Stimulated activated naive CD8-positive, alpha-beta T cell treated with anti-CD3 and anti-CD28 coated beads, Interleukin-15, amount 100 ng/mL, for 72 hours (primary cell): ENCODE data around the gene FMO5.
"Not testable (repeated sequence)": the region's sequence is repeated elsewhere in the genome, so short reads cannot be mapped to it uniquely, and the experiment has no call there.

Experiments used
- ATAC-seq: fragments of 150-1000 bp; cut with Tn5 transposase; 2 replicates; pipeline ENCODE4 v1.10.0; 2021; ENCODE audit warnings: mild to moderate bottlenecking, moderate library complexity
- DNase-seq, 2 donors: peaks; one replicate each; pipeline ENCODE4 v3.0.0; 2021 to 2022
- H3K27ac Mint-ChIP-seq, 2 donors: one replicate each; pipeline ENCODE4 v1.8.0; 2022; ENCODE audit warnings: mild to moderate bottlenecking in 2 of 2, mixed read lengths in 2 of 2, moderate library complexity in 2 of 2
- H3K27me3 Mint-ChIP-seq: one replicate; pipeline ENCODE4 v1.8.0; 2022; ENCODE audit warnings: mixed read lengths
- H3K4me1 Mint-ChIP-seq: one replicate; pipeline ENCODE4 v1.8.0; 2022; ENCODE audit warnings: mild to moderate bottlenecking, mixed read lengths
- H3K4me3 Mint-ChIP-seq, 2 donors: one replicate each; pipeline ENCODE4 v1.8.0; 2022; ENCODE audit warnings: mild to moderate bottlenecking in 2 of 2, mixed read lengths in 2 of 2, moderate library complexity in 1 of 2
- H3K9me3 Mint-ChIP-seq, 2 donors: one replicate each; pipeline ENCODE4 v1.8.0; 2022; ENCODE audit warnings: mixed read lengths in 2 of 2

FMO5 gene

DNA sequence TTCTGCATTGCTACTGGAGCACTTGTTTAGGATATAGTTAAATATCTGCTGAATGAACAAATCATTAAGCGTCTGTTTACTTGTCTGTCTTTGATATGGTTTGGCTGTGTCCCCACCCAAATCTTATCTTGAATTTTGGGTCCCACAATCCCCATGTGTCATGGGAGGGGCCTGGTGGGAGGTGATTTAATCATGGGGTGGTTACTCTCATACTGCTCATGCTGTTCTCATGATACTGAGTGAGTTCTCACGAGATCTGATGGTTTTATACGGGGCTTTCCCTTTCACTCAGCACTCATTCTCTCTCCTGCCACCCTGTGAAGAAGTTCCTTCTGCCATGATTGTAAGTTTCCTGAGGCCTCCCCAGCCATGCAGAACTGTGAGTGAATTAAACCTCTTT is 27.8 kb downstream of the FMO5 start:
- H3K27ac Mint-ChIP-seq, result peak overlapping the region in 1 of 2 donors; percentile 74
- H3K4me3 Mint-ChIP-seq, H3K9me3 Mint-ChIP-seq, DNase-seq, ATAC-seq, H3K27me3 Mint-ChIP-seq, H3K4me1 Mint-ChIP-seq: not testable (repeated sequence)

DNA sequence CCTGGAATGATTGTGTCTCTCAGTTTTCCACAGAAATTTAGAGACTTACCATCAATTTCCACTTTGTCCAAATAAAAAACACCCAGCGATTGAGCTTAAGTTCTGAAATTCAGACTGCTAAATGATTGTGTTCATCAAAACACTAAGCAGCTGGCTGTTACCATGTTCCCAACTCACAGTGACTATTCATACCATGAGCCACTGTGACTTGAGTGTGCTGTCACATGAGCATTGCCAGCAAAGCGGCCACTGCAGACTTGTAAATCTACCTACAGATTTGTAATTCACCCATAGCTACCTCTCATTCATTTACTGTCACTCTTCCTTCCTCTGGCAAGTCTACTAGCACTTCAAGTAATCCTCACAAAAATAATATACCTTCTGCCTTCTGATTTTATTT is 35.6 kb downstream of the FMO5 start:
- no peak for DNase-seq
- Mint-ChIP-seq H3K27ac (peak overlapping the region in 1 of 2 donors; percentile 35), H3K27me3 (no peaks in the 10 kb centered on the region), H3K4me3 (no peak overlapping the region), H3K9me3 (peaks cover 0 to 4% of the 10 kb centered on the region in 2 donors), H3K4me1 (no peaks in the 10 kb centered on the region)
- no peak for ATAC-seq

DNA sequence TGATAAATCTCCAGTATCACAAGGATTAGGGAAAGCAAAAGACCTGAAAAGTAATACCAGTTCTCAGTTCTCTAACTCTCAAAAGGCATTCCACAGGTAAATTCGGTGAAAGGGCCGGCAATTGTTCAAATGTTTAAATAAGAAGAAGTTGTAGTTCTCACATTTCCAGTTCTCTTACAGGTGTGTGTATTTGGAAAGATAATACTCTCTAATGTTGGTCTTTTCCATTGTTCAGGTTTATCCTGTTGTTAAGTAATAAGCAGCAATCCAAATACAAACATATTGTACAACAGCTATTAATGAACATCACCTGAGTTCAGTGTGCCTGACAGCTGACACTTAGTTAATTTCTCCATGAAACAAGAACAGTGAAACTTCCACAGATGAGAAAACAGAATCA is 39.7 kb downstream of the FMO5 start:
- no peaks in the 10 kb centered on the region for H3K27me3 Mint-ChIP-seq
- no peak overlapping the region for H3K4me3 Mint-ChIP-seq
- DNase-seq (no peak), ATAC-seq (no peak)
- peaks cover 0 to 4% of the 10 kb centered on the region in 2 donors for H3K9me3 Mint-ChIP-seq
- no peak overlapping the region for H3K27ac Mint-ChIP-seq
- no peaks in the 10 kb centered on the region for H3K4me1 Mint-ChIP-seq

- Mint-ChIP-seq H3K27me3 (no peaks in the 10 kb centered on the region), H3K4me1 (peaks cover 20% of the 10 kb centered on the region), H3K27ac (no peak overlapping the region), H3K4me3 (peak overlapping the region; percentile 9 to 46), H3K9me3 (peaks cover 16 to 19% of the 10 kb centered on the region in 2 donors)
- DNase-seq (no peak), ATAC-seq (peak; percentile 52)
Measured at GRCh38 chr1:147177611-147178380, 47.3 kb downstream of the FMO5 start.

- Mint-ChIP-seq H3K27ac (peak within 1 kb of the TSS; percentile 99 to 100), H3K4me1 (peaks cover 39% of the 10 kb centered on the region), H3K27me3 (no peaks in the 10 kb centered on the region), H3K4me3 (peak within 1 kb of the TSS; percentile 97 to 99), H3K9me3 (peaks cover 5 to 11% of the 10 kb centered on the region in 2 donors)
- peak; percentile 97 to 98 for DNase-seq
- ATAC-seq, result peak; percentile 92
Measured at GRCh38 chr1:147172168-147173016, 52.7 kb downstream of the FMO5 start, which contains the start of gene PRKAB2. TSS of gene PRKAB2 (minus strand) at chr1:147172470. CDS start at chr1:147172144, 326 bp downstream.

- Mint-ChIP-seq H3K4me3 (peak overlapping the region; percentile 97 to 99), H3K4me1 (peaks cover 37% of the 10 kb centered on the region), H3K27me3 (no peaks in the 10 kb centered on the region), H3K9me3 (peaks cover 5 to 11% of the 10 kb centered on the region in 2 donors), H3K27ac (peak overlapping the region; percentile 91 to 96)
- DNase-seq (no peak), ATAC-seq (no peak)
Measured at GRCh38 chr1:147171399-147172167, 53.6 kb downstream of the FMO5 start.

GRCh38 chr1:147169840-147170674 is 55.1 kb downstream of the FMO5 start:
- DNase-seq (no peak), ATAC-seq (no peak)
- H3K27ac Mint-ChIP-seq, result peak overlapping the region in 1 of 2 donors; percentile 66
- H3K4me3 Mint-ChIP-seq, result peak overlapping the region; percentile 97 to 99
- H3K4me1 Mint-ChIP-seq, result peaks cover 37% of the 10 kb centered on the region
- peaks cover 5 to 11% of the 10 kb centered on the region in 2 donors for H3K9me3 Mint-ChIP-seq
- no peaks in the 10 kb centered on the region for H3K27me3 Mint-ChIP-seq

DNA sequence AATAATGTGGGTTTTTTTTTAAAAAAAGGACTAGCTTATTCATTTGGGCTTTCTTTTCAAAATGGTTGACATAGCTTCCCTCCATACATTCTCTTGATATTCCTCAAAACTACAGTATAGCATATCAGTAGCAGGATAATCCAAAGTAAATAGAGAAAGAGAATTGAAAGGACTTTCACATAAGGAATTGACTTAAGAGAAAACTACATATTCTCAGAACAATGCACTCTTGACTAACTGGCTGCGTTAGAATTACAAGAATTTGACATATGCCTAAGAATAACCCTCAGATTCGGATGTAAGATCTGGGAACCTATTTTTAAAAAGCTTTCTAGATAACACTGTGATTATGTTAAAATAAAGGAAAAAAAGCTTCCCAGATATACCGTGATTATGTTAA is 56.0 kb downstream of the FMO5 start:
- peaks cover 34% of the 10 kb centered on the region for H3K4me1 Mint-ChIP-seq
- DNase-seq (no peak), ATAC-seq (no peak)

GRCh38 chr1:147168626-147169058 is 56.5 kb downstream of the FMO5 start:
- Mint-ChIP-seq H3K27me3 (no peaks in the 10 kb centered on the region), H3K4me3 (no peak overlapping the region), H3K4me1 (peaks cover 31% of the 10 kb centered on the region), H3K9me3 (peaks cover 0 to 11% of the 10 kb centered on the region in 2 donors), H3K27ac (no peak overlapping the region)
- ATAC-seq (no peak), DNase-seq (no peak)

More for the DNA sequence above, 56.0 kb downstream of the FMO5 start:
- no peaks in the 10 kb centered on the region for H3K27me3 Mint-ChIP-seq
- no peak overlapping the region for H3K4me3 Mint-ChIP-seq
- H3K27ac Mint-ChIP-seq, result no peak overlapping the region
- H3K9me3 Mint-ChIP-seq, result peaks cover 3 to 11% of the 10 kb centered on the region in 2 donors

DNA sequence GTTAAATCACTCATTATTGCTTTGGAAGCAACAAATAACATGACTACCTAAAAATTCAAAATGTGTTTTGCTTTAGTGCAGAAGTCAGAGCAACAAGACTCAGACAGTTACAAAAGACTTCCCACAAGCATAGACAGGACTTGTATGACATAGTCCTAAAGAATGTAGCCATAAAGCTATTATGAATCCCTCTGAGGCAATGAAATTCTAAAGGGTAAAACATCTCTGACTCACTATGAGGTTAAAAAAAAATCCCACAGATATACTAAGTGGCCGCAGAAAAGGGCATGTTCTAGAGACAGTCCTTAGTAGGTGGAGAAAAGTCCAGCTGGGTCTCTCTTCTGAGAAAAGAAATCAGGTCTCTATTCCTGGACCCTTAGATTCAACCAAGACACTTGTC is 57.8 kb downstream of the FMO5 start:
- DNase-seq (no peak), ATAC-seq (no peak)
- peaks cover 20% of the 10 kb centered on the region for H3K4me1 Mint-ChIP-seq
- H3K27me3 Mint-ChIP-seq, result no peaks in the 10 kb centered on the region
- H3K4me3 Mint-ChIP-seq, result no peak overlapping the region
- H3K27ac Mint-ChIP-seq, result no peak overlapping the region
- H3K9me3 Mint-ChIP-seq, result peaks cover 0 to under 1% of the 10 kb centered on the region in 2 donors

DNA sequence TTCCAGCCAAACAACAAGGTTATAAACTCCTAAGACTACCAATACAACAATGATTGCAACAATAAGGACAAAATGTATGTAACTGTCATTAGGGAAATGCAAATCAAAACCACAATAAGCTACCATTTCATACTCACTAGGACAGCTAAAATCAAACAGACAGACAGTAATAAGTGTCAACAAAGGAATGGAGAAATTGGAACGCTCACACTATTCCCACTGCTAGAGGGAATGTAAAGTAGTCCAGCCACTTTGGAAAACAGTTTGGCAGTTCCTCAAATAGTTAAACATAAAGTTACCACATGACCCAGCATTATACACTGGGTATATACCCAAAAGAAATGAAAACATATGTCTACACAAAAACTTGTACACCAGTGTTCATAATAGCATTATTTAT is 62.1 kb downstream of the FMO5 start:
- Mint-ChIP-seq H3K27ac (no peak overlapping the region), H3K9me3 (no peaks in the 10 kb centered on the region), H3K4me3 (no peak overlapping the region), H3K27me3 (no peaks in the 10 kb centered on the region), H3K4me1 (no peaks in the 10 kb centered on the region)
- DNase-seq (no peak), ATAC-seq (no peak)

GRCh38 chr1:147162093-147162492 is 63.0 kb downstream of the FMO5 start:
- no peaks in the 10 kb centered on the region for H3K9me3 Mint-ChIP-seq
- no peaks in the 10 kb centered on the region for H3K4me1 Mint-ChIP-seq
- H3K27me3 Mint-ChIP-seq, result no peaks in the 10 kb centered on the region
- DNase-seq (no peak), ATAC-seq (no peak)
- no peak overlapping the region for H3K4me3 Mint-ChIP-seq
- H3K27ac Mint-ChIP-seq, result no peak overlapping the region

DNA sequence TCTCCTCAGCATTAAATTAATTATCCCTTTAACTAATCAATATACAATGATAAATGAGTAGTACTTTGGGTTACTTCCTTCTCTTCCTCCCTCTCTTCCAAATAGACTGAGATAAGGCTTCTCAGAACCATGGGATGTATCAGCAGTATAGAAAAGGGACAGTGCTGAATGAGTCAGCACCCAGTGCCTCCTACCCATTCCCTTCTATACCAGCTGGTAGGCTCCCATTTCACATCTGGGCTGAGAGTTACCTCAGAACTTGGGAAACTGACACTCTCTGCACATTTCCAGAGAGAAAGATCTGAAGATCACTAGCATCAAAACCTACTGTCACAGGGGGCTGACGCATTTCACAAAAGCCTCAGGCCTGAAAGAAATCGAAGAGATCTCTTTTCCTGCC is 68.0 kb downstream of the FMO5 start:
- not testable (repeated sequence) for H3K27me3 Mint-ChIP-seq, H3K9me3 Mint-ChIP-seq, ATAC-seq, DNase-seq, H3K4me1 Mint-ChIP-seq, H3K4me3 Mint-ChIP-seq
- peak overlapping the region in 1 of 2 donors; percentile 9 for H3K27ac Mint-ChIP-seq

- Mint-ChIP-seq H3K4me1 (no peaks in the 10 kb centered on the region), H3K27me3 (no peaks in the 10 kb centered on the region), H3K27ac (no peak overlapping the region), H3K4me3 (no peak overlapping the region), H3K9me3 (no peaks in the 10 kb centered on the region)
- ATAC-seq, result no peak
- no peak for DNase-seq
Measured at GRCh38 chr1:147156642-147157041, 68.5 kb downstream of the FMO5 start.
